ENCODE results near the gene TIMM29.

The TIMM29 gene

DNA sequence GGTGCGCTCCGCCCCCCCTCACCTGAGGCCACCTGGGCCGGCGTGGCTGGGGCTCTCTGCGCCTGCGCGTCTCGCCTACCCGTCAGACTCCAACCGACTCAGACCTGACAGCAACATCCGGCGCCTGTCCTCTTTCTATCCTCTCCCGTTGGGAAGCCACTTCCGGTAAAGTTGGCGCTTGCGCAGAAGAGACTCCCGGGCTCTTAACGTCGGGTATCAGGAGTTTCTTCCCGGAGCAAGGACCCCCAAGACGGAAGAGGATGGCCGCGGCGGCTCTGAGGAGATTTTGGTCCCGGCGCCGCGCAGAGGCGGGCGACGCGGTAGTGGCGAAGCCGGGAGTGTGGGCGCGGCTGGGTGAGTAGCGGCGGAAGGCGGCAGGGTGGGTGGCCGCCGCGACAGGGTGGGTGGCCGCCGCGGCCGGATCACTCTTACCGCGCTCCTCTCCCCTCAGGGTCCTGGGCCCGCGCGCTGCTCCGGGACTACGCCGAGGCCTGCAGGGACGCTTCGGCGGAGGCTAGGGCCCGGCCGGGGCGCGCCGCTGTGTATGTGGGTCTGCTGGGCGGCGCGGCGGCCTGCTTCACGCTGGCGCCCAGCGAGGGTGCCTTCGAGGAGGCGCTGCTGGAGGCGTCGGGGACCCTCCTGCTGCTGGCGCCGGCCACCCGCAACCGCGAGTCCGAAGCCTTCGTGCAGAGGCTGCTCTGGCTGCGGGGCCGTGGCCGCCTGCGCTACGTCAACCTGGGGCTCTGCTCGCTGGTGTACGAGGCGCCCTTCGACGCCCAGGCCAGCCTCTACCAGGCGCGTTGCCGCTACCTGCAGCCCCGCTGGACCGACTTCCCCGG, at the start of gene TIMM29, which contains the start of gene YIPF2:
Gene TIMM29, plus strand, starts transcription at position 249 of the 839 bp plus-strand sequence. Its CDS starts 12 bp downstream, at position 261.
Gene YIPF2, minus strand, starts transcription at position 77 of the 839 bp plus-strand sequence. CDS start 229 bp downstream, outside the sequence.
- peak; percentile 95 for DNase-seq (ENCODE audit: low spot score)

GRCh38 chr19:10881403-10882107, 47.1 kb upstream of the TIMM29 start:
- no peak for DNase-seq (ENCODE audit: low spot score)

DNA sequence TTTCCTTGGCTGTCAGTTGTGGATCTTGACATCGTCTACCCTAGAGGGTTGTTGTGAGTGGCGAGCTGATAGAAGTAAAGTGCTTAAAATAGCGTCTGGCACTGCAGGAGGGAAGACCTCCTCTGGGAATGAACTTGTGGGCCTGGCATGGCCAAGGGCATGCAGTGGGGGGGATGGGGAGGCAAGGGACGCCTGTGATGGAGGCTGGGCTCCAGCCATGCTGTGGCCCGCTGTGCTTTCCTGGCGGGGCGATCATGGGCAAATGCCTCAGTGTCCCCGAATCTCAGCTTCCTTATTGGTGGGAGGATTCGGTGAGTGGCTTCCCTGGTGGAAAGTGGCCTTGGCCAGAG, 46.5 kb upstream of the TIMM29 start:
- no peak for DNase-seq (ENCODE audit: low spot score)

GRCh38 chr19:10884274-10884673, 44.3 kb upstream of the TIMM29 start:
- DNase-seq (ENCODE audit: low spot score) = no peak

DNA sequence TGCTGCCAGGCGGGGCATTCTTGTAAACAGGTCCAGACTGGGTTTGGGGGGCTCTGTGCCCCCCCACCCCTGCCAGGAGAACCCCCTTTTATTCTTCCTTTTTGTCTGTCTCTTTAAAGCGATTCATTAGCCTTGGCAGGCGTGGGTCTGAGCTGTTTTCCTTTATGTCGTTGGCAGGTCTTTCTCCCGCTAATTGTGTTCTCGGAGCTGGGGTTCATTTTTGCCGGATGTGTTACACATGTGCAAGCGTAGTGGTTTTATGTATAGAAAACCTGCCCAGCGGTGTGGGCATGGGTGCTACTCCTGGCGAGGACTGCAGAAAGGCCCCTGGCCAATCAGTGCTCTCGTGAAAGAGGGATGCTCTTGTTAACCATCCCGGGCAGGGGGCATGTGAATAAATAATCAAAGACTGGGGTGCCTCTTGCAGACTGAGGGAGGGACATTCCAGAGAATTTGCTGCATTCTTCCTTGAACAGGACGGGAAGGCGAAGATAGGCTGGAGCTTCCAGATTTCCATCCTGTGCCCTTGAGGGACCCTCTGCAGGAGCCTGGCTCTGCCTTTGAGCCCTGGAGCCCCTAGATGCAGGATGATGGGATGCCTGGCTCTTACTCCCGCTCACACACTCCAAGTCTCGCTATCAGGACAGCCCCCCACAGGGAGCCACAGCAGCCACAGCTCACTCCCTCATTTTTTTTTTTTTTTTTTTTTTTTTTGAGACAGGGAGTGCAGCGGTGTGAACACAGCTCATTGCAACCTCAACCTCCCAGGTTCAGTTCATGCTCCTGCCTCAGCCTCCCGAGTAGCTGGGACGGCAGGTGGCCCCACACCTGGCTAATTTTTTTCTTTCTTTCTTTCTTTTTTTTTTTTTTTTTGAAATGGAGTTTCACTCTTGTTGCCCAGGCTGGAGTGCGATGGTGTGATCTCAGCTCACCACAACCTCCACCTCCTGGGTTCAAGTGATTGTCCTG, 43.1 kb upstream of the TIMM29 start:
- no peak for DNase-seq (ENCODE audit: low spot score)

DNA sequence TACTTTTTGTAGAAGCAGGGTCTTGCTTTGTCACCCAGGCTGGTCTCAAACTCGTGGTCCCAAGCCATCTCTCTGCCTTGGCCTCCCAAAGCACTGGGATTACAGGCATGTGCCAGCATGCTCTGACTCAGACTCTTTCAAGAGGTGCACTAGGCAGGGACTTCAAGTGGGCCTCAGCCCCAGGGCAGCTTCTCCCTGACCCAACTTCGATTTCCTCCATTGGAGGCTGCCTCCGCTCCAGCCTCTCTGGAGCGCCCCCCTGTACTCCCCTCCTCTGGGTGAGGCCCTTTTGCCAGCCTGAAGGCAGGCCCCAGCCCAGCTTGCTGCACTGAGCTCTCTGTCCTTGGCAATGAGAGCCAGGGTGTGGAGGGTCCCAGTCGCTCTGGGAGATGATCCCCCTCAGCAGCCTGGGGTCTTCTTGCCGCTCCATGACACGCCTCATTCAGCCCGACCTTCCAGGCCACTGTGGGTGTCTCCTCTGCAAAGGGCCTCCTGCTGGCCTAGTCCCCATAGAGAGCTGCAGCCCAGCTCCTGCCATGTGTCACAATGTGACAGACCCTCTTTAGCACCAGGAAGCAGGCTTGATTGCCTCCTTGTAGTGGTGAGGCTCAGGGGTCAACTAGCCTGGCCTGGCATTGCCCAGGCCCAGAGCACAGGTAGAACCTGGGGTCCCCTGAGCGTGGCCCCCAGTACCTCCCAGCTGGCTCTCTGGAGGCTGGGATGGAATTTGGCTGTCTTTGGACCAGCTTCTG, 40.8 kb upstream of the TIMM29 start:
- no peak for DNase-seq (ENCODE audit: low spot score)

- no peak for DNase-seq (ENCODE audit: low spot score)
These were observed 40.2 kb upstream of the TIMM29 start for GRCh38 chr19:10888421-10888866.

DNA sequence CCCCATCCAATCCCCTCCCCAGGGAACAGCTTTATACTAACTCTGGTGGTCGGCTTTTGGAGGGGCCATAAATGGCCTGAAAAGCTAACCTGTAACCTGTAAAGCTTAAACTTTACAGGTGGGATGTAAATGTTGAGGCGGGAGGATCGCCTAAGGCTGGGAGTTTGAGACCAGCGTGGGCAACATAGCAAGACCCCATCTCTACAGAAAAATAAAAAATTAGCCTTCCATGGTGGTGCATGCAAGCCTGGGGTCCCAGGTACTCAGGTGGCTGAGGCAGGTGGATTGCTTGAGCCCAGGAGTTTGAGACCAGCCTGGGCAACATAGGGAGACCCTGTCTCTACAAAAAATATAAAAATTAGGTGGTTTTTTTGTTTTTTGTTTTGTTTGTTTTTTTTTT, 38.7 kb upstream of the TIMM29 start:
- DNase-seq (ENCODE audit: low spot score) = no peak

DNA sequence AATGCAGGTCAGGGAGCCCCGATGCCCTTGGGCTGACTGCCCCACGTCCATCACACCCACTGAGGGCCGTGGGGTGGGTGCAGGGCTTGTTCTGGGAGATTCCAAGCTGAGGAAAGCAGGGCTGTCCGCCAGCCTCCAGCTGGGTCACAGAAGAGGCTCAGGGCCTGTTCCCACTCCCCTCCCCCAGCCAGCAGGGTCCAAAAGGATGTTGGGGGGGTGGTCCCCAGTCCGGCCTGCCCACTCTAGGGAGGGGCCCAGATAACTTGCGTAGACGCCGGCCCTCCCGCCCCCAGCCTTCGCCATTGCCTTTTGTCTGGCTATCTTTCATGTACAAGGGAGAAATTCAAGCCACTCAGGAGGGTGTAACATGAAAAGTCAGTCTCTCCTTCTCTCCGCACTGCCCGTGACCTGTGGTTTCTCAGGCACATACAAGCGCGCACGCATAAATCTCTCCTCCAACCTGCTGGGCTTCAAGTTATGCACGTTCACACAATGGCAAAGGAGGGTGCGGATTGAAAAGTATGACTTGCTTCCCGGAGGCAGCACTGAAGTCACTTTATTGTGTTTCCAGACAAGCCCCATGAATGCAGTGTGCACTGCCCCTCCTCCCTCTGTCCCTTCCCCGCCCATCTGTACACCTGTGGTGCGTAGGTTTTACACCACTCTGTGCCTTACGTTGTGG, 37.1 kb upstream of the TIMM29 start:
- DNase-seq (ENCODE audit: low spot score) = no peak

DNA sequence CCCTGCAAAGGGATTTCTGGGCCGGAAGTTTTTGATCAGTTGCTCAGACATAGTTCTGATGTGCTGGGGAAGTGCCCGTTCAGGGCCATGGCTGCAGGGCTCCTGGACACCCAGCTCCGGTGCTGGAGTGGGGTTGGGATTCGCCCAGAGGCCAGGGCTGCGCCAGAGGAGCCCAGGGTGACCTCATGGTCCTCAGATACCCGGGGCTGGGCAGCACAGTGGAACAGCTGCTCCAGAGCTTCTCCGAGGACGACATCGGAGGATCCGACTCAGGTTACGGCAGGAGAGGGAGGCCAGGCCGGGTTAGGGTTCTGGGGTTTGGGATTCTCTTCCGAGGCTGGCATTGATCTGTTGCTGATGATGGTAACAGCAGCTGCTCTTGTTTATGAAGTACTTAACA, 36.4 kb upstream of the TIMM29 start:
- no peak for DNase-seq (ENCODE audit: low spot score)

DNA sequence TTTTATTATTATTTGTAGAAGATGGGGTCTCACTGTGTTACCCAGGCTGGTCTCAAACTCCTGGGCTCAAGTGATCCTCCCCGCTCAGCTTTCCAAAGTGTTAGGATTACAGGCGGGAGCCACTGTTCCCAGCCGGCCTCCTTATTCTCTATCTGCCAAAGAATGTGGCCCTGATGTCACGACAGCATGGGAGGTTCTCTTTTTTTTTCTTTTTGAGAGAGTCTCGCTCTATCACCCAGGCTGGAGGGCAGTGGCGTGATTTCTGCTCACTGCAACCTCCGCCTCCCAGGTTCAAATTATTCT, 33.7 kb upstream of the TIMM29 start:
- DNase-seq (ENCODE audit: low spot score) = no peak

GRCh38 chr19:10895363-10895762, 33.2 kb upstream of the TIMM29 start:
- no peak for DNase-seq (ENCODE audit: low spot score)

GRCh38 chr19:10895920-10896319, 32.7 kb upstream of the TIMM29 start:
- DNase-seq (ENCODE audit: low spot score) = no peak

DNA sequence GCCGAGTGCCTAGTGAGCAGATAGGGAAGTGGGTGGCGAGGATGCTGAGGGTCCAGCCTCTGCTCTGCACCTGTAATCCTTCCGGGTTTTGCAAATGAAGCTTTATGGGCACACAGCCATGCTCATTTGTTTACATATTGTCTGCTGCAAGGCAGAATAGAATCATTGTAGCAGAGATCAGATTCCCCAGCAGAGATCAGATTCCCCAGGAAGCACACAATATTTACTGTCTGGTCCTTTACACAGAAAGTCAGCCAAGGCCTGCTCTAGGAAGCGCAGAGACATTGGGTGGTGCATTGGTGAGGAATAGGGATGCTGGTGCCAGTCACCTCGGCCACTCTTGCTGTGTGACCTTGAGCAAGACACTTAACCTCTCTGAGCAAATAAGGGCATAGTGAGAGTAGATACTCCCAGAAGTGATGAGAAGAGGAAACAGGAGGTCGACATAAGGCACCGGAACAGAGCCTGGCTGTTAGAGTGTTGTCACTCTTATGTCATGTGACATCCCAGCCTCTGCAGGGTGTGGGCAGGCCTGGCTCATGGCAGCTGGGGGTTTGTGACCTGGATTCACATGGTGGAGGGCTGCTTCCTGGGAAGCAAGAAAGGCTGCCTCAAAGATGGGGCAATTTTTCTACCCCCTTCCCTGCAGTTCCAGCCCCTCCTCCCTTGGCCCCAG, 31.6 kb upstream of the TIMM29 start:
- no peak for DNase-seq (ENCODE audit: low spot score)

DNA sequence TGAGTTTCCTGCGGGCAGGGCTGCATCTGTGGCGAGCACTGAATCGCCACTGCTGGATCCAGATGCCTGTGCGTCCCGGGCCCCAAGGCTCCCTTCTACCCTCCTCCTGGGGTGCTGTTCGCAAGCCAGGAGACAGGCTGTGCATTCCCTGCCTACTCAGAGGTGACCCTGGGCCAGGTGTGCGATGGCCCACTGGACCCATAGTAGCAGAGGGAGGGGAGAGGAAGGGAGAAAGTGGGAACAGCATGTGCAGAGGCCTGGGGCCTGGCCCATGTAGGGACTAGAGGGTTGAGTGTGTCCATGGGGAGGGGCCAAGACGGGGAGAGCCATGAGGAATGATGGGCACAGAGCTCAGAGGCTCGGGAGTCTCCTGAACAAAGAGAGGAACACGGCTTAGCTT, 30.0 kb upstream of the TIMM29 start:
- no peak for DNase-seq (ENCODE audit: low spot score)

DNA sequence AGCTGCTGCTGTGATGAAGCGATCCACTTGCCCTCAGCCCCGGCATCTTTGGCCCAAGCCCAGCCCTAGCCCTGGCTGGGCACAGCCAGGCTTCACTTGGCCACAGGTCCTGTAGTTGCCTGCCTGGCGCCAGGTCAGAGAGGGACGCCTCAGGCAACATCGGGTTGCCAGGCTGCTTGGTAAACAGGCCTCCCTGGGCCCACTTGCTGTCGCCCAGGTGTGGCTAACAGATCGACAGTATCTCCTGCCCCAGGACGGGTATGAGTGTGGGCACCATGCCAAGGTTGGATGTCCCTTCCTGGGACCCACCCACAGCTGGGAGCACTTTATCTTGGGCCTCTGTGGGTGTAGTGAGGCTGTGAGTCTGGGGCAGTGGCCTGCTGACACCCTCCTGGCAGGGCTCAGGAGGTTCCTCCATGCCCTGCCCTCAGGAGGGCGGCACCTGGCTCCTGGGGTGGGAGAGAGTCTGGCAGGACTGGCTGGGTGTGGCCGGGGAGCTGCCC, 29.4 kb upstream of the TIMM29 start:
- DNase-seq (ENCODE audit: low spot score) = no peak

DNA sequence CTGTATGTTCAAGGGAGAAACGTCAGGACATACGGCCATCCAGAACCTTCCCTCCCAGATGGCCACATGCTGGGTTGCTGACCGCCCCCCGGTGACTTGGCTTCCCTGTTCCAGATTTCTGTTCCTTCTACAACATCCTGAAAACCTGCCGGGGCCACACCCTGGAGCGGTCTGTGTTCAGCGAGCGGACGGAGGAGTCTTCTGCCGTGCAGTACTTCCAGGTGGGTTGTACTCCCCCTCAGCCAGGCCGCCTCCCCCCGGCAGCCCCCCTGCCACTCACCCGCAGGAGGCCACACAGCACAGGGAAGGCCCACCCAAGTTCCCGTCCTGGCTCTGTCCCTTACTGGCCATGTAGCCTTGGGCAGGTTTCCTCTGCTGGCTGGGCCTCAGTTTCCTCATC, 20.7 kb upstream of the TIMM29 start:
- no peak for DNase-seq (ENCODE audit: low spot score)

GRCh38 chr19:10908380-10908960, 20.1 kb upstream of the TIMM29 start:
- no peak for DNase-seq (ENCODE audit: low spot score)

- DNase-seq (ENCODE audit: low spot score) = no peak
These were observed 16.8 kb upstream of the TIMM29 start for GRCh38 chr19:10911579-10912363.

Measured in CD4-positive, alpha-beta T cell treated with Interleukin-6 at 100 ng/mL for 8 hours (primary cell).